CD4-positive, alpha-beta T cell treated with Interleukin-6 for 4 hours (primary cell): ENCODE results near the gene FAM20A.
"Not testable (repeated sequence)": the region's sequence is repeated elsewhere in the genome, so short reads cannot be mapped to it uniquely, and the experiment has no call there.

Source experiments
- DNase-seq: peaks from one replicate; pipeline ENCODE4 v3.0.0-alpha.2; 2020; ENCODE audit warnings: mixed read lengths

Gene FAM20A

DNA sequence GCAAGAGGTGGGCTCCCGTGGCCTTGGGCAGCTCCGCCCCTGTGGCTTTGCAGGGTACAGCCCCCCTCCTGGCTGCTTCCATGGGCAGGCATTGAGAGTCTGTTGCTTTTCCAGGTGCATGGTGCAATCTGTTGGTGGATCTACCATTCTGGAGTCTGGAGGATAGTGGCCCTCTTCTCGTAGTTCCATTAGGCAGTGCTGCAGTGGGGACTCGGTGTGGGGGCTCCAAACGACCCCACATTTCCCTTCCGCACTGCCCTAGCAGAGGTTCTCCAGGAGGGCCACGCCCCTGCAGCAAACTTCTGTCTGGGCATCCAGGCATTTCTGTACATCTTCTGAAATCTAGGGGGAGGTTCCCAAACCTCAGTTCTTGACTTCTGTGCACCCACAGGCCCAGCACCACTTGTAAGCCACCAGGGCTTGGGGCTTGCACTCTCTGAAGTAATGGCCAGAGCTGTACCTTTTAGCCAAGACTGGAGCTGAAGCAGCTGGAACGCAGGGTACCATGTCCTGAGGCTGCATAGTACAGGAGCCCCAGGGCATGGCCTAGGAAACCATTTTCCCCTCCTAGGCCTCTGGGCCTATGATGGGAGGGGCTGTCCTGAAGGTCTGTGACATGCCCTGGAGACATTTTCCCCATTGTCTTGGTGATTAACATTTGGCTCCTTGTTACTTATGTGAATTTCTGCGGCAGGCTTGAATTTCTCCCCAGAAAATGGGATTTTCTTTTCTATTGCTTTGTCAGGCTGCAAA, 82.9 kb downstream of the FAM20A start:
- no peak for DNase-seq

DNA sequence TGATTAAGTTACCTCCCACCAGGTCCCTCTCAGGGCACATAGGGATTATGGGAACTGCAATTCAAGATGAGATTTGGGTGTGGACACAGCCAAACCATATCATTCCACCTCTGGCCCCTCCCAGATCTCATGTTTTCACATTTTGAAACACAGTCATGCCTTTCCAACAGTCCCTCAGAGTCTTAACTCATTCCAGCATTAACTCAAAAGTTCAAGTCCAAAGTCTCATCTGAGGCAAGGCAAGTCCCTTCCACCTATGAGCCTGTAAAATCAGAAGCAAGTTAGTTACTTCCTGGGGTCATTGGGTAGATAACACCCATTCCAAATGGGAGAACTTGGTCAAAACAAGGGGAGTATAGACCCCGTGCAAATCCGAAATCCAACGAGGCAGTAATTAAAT, 83.6 kb downstream of the FAM20A start:
- DNase-seq, result not testable (repeated sequence)

DNA sequence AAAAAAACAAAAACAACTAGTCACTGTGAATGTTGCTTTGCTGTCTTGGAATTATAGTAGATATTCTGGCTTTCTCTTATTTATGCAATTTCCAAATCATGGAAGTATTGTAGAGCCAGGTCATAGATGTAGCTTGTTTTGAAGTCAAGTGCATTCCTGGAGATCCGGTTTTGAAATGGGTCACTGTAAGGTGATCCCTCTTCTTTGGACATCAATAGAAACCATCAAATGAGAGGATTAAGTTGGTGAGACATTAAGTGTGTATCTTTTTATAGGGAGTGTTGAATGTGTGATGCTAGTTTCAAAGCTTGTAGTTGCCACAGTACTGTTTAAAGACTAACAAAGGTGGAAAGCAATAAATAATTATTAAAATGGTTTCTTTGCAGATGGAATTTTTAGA, 84.4 kb downstream of the FAM20A start:
- DNase-seq, result no peak

DNA sequence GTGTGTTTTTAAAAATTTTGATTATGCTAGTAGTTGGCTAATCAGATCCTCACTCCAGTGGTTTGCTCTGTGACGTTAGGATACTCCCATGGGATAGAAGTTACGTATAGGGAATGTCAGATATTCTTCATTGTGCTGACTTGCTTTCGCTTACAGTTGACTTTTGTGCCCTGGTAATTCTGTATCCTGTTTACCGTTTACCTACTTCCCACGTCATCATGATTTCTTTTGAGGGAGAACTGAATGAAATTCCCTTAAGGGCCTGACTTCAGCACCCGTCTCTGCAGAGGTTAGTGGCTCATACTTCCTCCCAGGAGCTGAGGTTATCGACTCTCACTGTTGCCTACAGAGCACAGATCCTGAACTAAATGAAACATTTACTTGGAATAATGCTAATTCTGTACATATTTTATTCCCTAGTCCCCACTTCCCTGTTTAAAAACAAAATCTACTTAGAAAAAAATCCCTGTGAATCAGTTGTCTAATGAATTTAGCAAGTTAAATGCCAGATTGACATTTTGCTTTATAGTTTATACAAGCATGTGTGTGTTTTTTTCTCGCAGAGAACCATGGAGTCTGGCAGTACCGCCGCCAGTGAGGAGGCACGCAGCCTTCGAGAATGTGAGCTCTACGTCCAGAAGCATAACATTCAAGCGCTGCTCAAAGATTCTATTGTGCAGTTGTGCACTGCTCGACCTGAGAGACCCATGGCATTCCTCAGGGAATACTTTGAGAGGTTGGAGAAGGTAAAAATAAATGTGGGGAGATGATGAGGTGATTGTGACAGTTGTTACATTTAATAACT, 86.1 kb downstream of the FAM20A start:
- DNase-seq, result no peak

DNA sequence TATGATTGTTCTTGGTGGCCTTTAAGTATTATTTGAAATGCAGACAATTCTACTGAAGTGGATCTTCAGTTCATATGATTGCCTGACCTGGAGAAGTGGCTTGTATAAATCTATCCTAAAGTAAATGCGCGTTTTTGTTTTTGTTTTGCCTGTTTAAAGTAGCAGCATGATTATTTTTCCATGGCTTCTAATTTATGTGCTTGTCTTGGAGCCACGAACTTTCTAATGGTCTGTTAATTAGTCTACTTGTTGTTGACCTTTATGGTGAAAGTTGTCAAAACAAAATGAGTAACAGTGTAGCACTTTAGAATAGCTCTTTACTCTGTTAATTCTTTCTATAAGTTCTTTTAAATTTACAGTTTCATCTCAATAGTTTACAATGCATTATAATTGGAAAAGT, 87.2 kb downstream of the FAM20A start:
- no peak for DNase-seq

DNA sequence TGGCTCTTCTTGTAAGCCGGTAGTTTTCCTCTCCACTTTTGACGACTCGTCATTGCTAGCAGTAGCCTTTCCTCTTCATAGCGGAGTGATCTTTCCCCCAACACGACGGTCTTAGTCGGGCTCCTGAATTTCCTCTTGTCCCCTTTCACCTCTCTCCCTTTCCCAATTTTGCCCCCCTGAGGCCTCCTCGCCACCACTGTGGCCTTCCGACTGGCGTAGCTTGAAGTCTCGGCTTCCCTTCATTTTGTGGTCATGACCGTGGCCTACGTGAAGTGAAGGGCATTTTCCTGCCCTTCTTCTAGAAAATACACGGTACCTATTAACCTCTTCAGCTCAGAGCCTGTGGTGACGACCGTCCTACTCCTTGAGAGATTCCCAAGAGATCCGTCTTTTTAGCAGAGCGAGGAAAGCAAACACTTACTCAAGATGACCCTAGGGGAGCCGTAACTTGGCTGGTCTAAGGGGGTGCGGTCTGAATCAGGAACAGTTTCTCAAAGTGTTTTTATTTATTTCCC, 88.2 kb downstream of the FAM20A start:
- no peak for DNase-seq

DNA sequence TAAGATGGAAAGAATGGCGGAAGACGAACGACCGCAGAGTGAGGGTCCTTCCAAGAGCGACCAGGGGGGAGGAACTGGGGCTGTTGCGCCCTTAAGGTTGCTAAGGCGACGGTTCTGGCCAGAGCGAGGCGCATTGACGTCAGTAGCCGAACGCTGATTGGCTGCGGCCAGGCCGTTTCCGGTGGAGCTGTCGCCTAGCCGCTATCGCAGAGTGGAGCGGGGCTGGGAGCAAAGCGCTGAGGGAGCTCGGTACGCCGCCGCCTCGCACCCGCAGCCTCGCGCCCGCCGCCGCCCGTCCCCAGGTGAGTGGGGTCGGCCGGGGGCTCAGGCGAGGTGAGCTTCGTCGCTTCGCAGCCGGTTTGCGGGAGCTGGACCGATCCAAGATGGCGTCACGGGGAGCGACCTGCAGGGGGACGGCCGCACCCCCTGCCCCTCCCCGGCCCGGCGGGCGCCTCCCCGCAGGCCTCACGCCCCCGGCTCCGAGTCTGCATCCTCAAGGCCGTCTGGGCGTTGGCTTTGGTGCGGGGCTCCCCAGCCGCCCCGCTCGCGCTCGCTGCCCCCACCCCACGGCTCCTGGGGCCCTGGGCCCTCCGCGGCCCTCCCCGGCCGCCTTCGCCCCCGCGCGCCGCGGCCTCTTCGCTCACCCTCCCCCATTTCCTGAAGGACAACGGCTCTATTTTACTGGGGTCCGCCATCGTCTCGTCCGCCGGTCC, 88.8 kb downstream of the FAM20A start, which contains the start of gene PRKAR1A:
PRKAR1A (plus strand) TSS at position 184 of the 713 bp plus-strand sequence. CDS start 2,970 bp downstream, outside the sequence.
- DNase-seq, result peak; percentile 89

DNA sequence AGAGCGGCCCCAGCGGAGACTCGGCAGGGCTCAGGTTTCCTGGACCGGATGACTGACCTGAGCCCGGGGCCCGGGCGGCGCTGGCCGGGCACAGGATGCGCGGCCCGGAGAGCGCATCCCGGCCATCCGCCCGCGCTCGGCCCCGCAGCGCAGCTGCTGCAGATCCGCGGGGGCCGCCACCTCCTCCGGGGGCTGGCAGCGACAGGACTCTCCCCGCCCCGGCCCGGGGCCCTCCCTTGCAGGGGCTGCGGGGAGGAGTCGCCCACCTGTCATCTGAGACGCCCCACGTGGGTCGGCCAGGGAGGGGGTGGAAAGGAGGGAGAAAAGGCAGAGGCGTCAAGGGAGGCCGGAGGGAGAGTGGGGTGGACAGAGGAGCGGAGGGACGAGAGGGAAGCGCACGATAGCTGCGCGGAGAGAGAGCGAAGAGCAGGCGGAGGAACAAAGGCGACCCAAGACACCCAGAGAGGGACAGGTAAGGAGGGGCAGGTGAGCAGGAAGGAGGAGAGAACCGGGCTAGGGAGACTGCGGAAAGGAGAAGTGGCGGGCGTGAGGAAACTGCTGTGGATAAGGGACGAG, 89.4 kb downstream of the FAM20A start:
- DNase-seq, result peak; percentile 68

DNA sequence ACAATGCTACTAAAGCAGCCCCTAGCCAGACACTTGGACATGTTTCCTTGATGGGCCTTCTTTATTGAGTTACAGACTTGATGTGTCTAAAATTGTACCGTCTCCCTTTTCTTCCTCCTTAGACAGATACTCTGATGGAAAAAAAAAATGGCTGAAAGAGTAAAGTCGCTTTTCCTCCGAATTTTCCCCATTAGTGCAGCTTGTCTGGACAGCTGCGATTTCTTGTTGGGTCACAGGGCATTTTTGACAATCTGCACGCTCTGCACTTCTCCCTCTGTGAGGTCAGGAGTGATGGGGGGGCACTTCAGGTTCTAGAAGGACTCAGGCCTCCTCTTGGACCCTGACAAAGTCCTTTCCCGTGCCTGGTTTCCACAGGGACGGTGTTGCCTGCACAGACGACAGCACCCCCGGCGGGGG, 89.9 kb downstream of the FAM20A start:
- DNase-seq, result no peak

DNA sequence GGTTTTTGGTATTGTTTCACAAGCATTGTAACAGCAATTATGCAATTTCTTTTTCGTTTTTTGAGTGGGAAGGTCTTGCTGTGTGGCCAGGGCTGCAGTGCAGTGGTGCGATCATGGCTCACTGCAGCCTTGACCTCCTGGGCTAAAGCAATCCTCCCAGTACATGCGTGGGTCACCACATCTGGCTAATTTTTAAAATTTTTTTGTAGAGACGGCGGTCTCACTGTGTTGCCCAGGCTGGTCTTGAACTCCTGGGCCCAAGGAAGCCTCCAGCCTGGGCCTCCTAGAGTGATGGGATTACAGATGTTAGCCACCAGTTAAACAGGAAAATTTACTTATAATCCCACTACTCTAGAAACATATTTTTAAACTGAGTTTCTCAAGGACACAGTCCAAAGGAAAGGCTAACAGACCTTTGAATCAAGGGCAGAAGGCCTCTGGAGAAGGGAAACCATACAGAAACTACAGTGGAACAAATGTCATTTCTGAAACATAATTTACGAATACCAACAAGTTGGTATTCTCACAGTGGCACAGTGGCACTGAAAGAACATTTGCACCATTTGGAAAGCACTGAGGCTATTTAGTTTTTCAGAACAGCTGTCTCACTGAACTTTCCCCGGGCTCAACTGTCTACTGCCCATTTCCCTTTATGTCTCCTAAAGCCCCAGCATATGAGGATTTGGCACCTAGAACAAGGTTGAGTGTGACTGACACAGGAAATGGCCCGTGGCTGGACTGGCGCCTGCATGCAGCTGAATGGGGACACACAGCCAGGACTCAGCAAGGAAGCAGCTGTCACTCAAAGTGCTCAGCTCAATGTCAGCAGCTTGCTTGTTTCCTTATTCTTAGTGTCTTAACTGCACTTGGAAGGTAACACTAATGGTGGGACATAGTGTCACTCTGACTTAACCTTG, 91.8 kb downstream of the FAM20A start:
- DNase-seq, result no peak

DNA sequence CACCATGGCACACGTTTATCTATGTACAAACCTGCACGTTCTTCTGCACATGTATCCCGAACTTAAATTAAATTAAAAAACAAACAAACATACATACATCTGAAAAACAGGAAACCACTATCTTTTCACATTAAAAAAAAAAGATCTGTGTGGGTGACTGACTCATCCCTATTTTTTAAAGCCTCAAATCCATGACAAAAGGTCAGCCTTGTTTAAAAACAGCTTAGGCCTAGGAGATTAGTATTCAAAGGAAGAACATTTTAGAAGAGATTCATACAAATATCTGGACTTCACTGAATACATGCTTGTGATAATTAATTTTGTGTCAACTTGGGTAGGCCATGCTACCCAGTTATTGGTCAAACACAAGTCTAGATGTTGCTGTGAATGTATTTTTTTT, 93.6 kb downstream of the FAM20A start:
- no peak for DNase-seq

DNA sequence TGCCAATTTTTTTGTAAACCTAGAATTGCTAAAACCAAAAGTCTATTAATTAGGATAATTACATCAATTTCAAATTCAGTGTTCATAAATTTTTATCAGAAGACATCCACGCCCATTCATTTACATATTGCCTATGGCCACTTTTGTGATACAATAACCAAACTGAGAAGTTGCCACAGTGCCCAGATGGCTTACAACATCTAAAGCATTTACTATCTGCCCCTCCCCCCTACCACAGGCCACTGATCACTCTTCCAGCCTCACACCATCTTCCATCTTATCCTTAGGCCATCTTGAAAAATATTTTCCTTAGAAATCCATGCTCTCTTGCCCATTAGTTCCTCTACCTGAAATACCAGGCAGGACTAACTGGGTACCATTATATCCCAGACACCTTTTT, 95.2 kb downstream of the FAM20A start:
- no peak for DNase-seq

DNA sequence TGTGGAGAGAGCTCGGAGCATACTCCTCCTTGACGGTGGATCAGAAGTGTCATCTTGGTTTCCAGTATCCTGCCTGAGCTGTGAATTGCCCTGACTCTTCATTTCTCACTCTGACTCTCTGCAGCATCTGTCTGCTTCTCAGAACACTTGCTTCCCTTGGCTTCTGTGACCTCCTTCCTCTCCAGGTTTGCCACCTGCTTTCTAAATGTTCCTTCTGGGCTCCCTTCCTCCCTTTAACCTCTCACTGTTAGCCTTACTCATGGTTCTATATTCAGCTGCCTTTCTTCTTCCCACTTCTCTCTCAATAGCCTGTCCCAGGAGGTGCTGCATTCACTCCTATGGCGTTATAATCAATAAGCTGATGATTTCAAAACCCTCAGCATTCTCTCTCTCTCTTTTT, 100.1 kb downstream of the FAM20A start:
- no peak for DNase-seq

DNA sequence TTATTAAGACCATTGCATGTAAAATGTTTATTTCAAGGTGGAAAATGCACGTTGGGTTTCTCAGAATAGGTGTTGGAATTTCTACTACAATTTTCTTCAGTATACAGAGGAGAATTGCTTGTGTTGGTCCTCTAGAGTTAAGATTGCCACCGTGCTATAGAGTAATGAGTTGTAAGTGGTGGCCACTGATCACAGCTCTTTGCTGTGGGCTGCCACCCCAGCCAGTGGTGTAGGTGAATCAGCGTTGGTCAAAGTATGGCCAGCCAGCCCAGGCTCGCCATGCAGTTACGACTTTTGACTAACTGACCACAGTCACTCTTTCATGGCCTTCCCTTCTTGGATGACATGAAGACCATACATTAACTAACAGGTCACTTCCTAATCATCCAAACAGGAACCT, 101.6 kb downstream of the FAM20A start:
- no peak for DNase-seq

DNA sequence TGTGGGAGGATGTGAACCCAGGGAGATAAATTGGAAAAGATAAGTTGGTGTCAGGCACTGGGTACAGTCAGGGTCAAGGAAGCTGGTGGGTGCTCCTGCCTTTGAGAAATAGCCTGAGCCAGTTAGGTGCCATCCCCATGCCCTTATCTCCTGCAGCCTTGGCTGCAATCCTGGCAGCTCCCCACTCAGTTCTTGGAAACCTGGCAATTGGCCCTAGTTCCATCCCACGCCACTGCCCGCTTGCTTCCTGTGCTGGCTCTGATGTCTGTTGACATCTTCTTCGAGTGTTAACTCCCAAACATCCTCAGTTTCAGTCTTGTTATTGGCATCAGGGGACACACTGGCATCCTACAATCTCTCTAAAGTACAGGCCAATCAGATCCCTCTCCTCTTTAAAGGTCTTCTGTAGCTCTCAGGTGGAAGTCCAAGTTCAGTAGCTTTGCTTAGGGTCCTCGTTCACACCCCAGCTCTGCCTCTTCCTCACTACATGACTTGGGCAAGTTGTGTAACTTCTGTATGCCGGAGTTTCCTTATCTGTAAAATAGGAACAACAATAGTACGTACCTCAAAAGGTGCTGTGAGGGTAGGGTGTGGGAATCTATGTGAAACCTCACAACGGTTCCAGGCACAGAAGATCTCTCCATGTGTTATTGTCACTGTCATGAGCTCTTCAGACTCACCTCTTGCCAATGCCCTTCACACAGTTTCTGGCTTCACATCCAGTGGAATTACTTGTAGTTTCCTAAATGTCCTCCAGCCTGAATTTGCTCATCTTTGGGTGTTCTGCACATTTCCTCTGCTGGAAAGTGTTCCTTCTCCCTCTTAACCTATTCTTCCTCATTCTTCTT, 102.5 kb downstream of the FAM20A start:
- no peak for DNase-seq

DNA sequence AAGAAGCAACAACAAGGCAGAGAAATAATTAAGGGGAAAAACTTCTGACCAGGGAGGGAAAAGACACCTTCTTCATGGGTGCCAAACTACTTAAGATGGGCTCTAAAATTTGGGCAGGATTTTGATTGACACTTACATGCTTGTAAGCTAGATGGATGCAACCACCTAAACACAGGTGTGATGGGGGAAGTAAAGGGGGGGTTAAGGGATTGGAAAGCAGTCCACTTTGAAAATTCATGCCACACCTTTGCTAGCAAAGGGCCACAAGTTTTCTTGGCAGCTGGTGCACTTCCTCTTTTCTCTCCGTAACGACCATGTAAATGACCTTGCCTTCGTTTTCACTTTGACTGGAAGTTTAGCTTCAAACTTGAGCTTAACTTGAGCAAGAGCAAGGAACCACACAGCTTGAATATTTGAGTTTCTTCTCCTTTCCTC, 103.3 kb downstream of the FAM20A start:
- no peak for DNase-seq

DNA sequence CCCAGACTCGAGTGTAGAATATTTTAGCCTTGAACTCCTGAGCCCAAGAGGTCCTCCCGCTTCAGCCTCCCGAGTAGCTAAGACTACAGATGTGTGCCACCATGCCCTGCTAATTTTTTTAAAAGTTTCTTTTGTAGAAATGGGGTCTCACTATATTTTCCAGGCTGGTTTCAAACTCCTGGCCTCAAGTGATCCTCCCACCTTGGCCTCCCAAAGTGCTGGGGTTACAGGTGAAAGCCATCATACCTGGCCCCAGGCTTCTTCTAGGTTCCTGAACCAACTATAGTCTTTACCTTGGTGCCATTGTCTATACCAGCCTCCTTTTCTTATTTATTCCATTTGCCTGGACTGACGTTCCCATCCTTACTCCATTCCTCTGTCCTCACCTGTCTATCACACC, 106.1 kb downstream of the FAM20A start:
- DNase-seq, result no peak

DNA sequence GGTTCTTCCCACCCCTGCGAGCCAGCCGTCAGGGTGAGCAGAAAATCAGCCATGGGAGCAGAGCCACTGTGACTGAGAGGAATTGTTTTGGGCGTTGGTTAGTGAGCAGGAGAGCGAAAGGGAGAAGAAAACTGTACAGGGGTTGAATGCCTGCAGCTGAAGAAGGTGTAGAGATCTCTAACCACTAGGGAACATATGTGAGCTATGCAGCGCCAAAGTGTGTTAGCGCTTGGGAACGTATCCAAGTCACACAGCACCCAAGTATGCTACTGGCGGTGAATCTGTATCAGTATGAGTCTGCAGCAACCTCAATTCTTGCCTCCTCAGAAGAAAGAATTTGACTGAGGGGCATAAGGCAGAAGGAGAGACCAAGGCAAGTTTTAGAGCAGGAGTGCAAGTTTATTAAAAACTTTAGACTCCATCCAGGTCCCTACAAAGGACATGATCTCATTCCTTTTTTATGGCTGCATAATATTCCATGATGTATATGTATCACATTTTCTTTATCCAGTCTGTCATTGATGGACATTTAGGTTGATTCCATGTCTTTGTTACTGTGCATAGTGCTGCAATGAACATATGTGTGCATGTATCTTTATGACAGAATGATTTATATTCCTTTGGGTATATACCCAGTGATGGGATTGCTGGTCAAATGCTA, 108.6 kb downstream of the FAM20A start:
- not testable (repeated sequence) for DNase-seq

DNA sequence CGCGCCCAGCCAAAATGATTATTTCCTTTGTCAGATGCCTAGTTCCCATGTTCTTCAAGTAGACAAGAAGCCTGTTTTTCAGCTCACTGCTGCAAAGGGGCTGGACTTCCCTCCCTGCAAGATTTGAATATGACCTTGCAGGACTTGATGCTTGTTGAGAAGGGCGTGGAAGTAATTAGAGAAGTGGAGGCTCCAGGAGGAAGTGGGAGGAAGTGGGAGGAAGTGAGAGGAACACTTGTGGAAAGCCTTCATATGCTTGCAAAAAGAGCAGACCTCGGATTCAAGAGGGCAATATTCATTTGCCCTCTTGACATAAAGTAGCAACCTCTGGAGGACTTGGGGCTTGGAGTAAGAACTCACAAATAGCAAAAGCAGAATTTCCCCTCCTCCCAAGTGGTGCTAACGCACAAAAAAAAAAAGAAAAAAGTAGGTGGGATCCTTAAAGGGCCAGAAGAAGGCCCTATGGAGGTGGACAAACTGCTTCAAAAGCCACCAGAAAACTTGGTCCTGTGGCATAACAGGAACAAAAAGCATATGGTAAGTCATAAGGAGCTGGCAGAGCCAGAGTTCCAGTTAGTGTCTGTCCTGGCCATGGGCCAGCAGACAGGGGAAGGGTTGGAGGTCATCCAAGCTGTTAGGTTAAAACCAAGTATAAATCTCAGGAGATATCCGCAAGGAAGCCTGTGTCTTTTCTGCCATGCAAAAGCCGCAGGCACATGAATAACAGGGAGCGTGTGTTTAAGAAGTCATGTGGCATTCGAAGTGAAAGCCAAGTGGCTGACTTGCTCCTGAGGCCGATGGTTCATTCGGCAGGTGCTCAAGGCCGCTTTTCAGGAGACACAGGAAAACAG, 109.6 kb downstream of the FAM20A start:
- DNase-seq, result no peak
